HCT116 (cell line): ENCODE results near the gene SETD6.

Experiments used
- CEBPB ChIP-seq: IDR thresholded peaks from 2 replicates; pipeline ENCODE4 v1.6.1; 2012; ENCODE audit warnings: low read depth
- EGR1 ChIP-seq: IDR thresholded peaks from 2 replicates; pipeline ENCODE4 v1.6.1; 2012; ENCODE audit warnings: low read depth
- ELF1 ChIP-seq: IDR thresholded peaks from 2 replicates; pipeline ENCODE4 v1.6.1; 2012; ENCODE audit warnings: low read depth, borderline replicate concordance
- MAX ChIP-seq: IDR thresholded peaks from 2 replicates; pipeline ENCODE4 v1.6.1; 2012
- POLR2A ChIP-seq: IDR thresholded peaks from 2 replicates; pipeline ENCODE4 v1.7.0; 2011; ENCODE audit warnings: borderline replicate concordance; ENCODE audit not compliant: insufficient read depth, insufficient read length; ENCODE audit errors: extremely low read depth
- POLR2AphosphoS5 ChIP-seq: IDR thresholded peaks from 2 replicates; pipeline ENCODE4 v1.6.1; 2011; ENCODE audit warnings: mild to moderate bottlenecking, low read depth, low read length, moderate library complexity
- REST ChIP-seq: IDR thresholded peaks from 2 replicates; pipeline ENCODE4 v1.6.1; 2012; ENCODE audit warnings: low read depth
- SIN3A ChIP-seq: IDR thresholded peaks from 2 replicates; pipeline ENCODE4 v1.6.1; 2012; ENCODE audit warnings: low read depth
- YY1 ChIP-seq: IDR thresholded peaks from 2 replicates; pipeline ENCODE4 v1.6.1; 2011; ENCODE audit warnings: low read length, low read depth, moderate library complexity, mild to moderate bottlenecking; ENCODE audit not compliant: insufficient replicate concordance; ENCODE audit errors: extremely low read depth
- TF ChIP-seq, protein P1 (sequence below), 3 experiments: fragments of 200-600 bp in 1 of 3; sonication (generic) in 1 of 3; IDR thresholded peaks in 2 of 3; conservative IDR thresholded peaks in 1 of 3; 2 replicates each; pipeline ENCODE4 v1.5.1; 2012 to 2017; ENCODE audit warnings: low read depth in 2 of 3, low read length in 2 of 3, antibody characterized with exemption in 1 of 3, borderline replicate concordance in 1 of 3, control low read depth in 1 of 3, mild to moderate bottlenecking in 1 of 3, mixed read lengths in 1 of 3, mixed run types in 1 of 3, moderate library complexity in 1 of 3; ENCODE audit not compliant: insufficient read depth in 1 of 3
- TF ChIP-seq, protein P2 (sequence below): IDR thresholded peaks from 2 replicates; pipeline ENCODE4 v1.6.1; 2012

DNA sequence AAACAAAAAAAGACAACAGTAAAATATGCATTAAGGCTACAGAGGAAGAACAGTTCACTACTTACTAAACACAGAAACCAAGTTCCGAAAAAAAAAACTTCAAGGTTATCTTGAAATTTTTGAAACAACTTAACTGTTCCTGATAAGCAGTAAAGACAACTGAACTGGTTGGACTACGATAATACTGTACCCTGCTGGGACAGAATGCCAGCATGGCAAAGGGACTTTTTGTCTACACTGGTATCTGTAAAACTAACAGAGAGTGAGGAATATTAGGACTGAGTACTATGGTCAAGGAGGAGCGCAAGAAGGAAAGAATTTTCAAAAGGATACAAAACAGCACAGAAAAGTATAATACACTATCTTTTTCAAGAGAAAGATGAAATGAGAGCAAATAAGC lies 19.8 kb downstream of the SETD6 start:
- TF ChIP-seq POLR2A, result no peak
- no peak for TF ChIP-seq POLR2AphosphoS5
- TF ChIP-seq SIN3A, result no peak
- TF ChIP-seq, protein P1, sequence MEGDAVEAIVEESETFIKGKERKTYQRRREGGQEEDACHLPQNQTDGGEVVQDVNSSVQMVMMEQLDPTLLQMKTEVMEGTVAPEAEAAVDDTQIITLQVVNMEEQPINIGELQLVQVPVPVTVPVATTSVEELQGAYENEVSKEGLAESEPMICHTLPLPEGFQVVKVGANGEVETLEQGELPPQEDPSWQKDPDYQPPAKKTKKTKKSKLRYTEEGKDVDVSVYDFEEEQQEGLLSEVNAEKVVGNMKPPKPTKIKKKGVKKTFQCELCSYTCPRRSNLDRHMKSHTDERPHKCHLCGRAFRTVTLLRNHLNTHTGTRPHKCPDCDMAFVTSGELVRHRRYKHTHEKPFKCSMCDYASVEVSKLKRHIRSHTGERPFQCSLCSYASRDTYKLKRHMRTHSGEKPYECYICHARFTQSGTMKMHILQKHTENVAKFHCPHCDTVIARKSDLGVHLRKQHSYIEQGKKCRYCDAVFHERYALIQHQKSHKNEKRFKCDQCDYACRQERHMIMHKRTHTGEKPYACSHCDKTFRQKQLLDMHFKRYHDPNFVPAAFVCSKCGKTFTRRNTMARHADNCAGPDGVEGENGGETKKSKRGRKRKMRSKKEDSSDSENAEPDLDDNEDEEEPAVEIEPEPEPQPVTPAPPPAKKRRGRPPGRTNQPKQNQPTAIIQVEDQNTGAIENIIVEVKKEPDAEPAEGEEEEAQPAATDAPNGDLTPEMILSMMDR (IDR thresholded peaks at IDR 0.05 in 2 of 3, conservative IDR thresholded peaks at IDR 0.05 in 1 of 3; ENCODE audit: borderline replicate concordance in 1 of 3, insufficient read depth in 1 of 3, low read depth in 2 of 3, low read length in 2 of 3), result no peak
- TF ChIP-seq CEBPB, result no peak
- TF ChIP-seq, protein P2, sequence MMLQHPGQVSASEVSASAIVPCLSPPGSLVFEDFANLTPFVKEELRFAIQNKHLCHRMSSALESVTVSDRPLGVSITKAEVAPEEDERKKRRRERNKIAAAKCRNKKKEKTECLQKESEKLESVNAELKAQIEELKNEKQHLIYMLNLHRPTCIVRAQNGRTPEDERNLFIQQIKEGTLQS, result no peak
- no peak for TF ChIP-seq EGR1
- TF ChIP-seq MAX, result no peak
- no peak for TF ChIP-seq YY1
- no peak for TF ChIP-seq REST
- TF ChIP-seq ELF1, result no peak
